ENCODE results near the gene MKRN2. TPM values are rescaled to one million over a fixed set of nuclear protein-coding genes. Genes with fewer than 3 reads are reported as not detected.

Gene MKRN2
- total and polyA plus RNA-seq, 8 donors = 13.3 to 39.1 (median 17.9) TPM

DNA sequence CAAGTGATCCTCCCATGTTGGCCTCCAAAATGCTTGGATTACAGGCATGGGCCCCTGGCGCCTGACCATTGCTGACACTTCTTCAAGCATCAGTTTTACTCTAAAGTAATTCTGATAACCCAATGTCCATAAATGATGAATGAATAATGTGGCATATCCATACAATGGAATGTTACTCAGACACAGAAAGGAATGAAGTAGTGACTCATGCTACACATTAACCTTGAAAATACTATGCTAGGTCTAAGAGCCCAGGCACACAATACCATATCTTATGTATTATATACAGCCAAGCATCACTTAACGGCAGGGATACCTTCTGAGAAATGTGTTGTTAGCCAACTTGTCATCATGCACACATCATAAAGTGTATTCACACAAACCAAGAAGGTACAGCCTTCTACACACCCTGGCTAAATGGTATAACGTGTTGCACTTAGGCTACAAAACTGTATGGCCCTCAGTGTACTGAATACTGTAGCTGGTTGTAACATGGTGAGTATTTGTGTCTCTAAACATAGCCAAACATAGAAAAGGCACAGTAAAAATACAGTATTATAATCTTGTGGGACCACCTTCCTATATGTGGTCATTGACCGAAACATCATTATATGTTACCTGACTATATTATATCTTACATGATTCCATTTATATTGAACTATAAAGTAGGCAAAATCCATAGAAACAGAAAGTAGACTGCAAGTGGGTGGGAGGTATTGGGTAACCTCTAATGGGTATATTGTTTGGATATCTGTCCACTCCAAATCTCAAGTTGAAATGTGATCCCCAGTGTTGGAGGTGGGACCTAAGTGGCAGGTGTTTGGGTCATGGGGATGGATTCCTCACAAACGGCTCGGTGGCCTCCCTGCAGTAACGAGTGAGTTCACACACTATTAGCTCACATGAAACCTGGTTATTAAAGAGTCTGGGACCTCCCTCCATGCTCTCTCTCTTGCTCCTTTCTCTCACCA lies 31.4 kb downstream of the MKRN2 start:
- Histone ChIP-seq H3K36me3 (peaks cover 60 to 100% (median 99%) of the 10 kb centered on the region in 4 donors), H3K27ac (no peak overlapping the region), H3K9me3 (no peaks in the 10 kb centered on the region), H3K4me1 (peaks cover 0 to 5% (median 4%) of the 10 kb centered on the region in 4 donors), H3K27me3 (no peaks in the 10 kb centered on the region), H3K4me3 (no peak overlapping the region)
- intact Hi-C loops (cut with DNase I; ENCODE audit: low total_unique reads) = no loop called here
- 71 to 83% (median 75%) methylated on average over 7 of the region's 7 CpGs for WGBS, 5 donors
- TF ChIP-seq POLR2A (IDR thresholded peaks at IDR 0.05) (no peak), POLR2AphosphoS5 (IDR thresholded peaks at IDR 0.05) (no peak), CTCF (IDR thresholded peaks at IDR 0.05) (no peak), EP300 (IDR thresholded peaks at IDR 0.05) (no peak)
- DNase-seq = no peak

- H3K36me3 ChIP-seq = peaks cover 59 to 100% (median 99%) of the 10 kb centered on the region in 4 donors
- intact Hi-C loops (cut with DNase I; ENCODE audit: low total_unique reads) = no loop called here
- WGBS, 5 donors = 80 to 100% (median 96%) methylated on average over 1 to 4 of the region's 4 CpGs
Measured at GRCh38 chr3:12590096-12590495, 33.2 kb downstream of the MKRN2 start.

DNA sequence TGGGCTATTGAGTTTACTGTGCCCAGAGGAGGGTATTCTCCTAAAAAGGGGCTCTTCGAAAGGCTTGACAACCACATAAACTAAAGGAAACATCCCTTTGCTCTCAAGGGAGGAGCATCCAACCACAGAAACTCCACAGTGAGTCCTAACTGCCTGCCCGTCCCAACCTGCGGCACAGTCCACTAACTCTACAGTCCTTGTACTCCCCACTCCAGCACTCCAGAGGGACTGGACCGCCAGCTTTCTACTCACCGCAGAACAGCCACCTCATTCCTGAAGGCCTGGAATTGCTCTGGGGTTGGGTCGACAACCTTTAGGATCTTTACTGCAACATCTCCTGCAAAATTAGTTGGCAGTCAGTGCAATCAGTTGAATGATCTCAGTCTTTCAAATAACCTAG lies 34.6 kb downstream of the MKRN2 start:
- Histone ChIP-seq H3K27ac (no peak overlapping the region), H3K36me3 (peaks cover 47 to 100% (median 99%) of the 10 kb centered on the region in 4 donors), H3K9me3 (no peaks in the 10 kb centered on the region), H3K4me1 (peaks cover 0 to 4% (median 0%) of the 10 kb centered on the region in 4 donors), H3K4me3 (no peak overlapping the region), H3K27me3 (no peaks in the 10 kb centered on the region)
- WGBS, 5 donors = 96 to 98% (median 97%) methylated on average over 6 of the region's 6 CpGs
- intact Hi-C loops (cut with DNase I; ENCODE audit: low total_unique reads) = no loop called here
- DNase-seq = no peak
- TF ChIP-seq EP300 (IDR thresholded peaks at IDR 0.05) = no peak
- TF ChIP-seq CTCF (IDR thresholded peaks at IDR 0.05) = no peak
- no peak for TF ChIP-seq POLR2A (IDR thresholded peaks at IDR 0.05)
- no peak for TF ChIP-seq POLR2AphosphoS5 (IDR thresholded peaks at IDR 0.05)

More at GRCh38 chr3:12590096-12590495, 33.2 kb downstream of the MKRN2 start:
- no peak for TF ChIP-seq CTCF (IDR thresholded peaks at IDR 0.05)
- no peak for TF ChIP-seq POLR2AphosphoS5 (IDR thresholded peaks at IDR 0.05)
- Histone ChIP-seq H3K4me1 (peaks cover 0 to 4% (median 0%) of the 10 kb centered on the region in 4 donors), H3K9me3 (no peaks in the 10 kb centered on the region), H3K27me3 (no peaks in the 10 kb centered on the region), H3K4me3 (no peak overlapping the region), H3K27ac (no peak overlapping the region)
- DNase-seq = no peak

- no peak overlapping the region for H3K4me3 ChIP-seq
- peaks cover 0 to 4% (median 0%) of the 10 kb centered on the region in 4 donors for H3K4me1 ChIP-seq
- WGBS, 5 donors = 72 to 88% (median 79%) methylated on average over 4 of the region's 4 CpGs
- no peak for DNase-seq
- TF ChIP-seq POLR2AphosphoS5 (IDR thresholded peaks at IDR 0.05) (no peak), EP300 (IDR thresholded peaks at IDR 0.05) (no peak), CTCF (IDR thresholded peaks at IDR 0.05) (no peak), POLR2A (IDR thresholded peaks at IDR 0.05) (no peak)
- intact Hi-C loops (cut with DNase I; ENCODE audit: low total_unique reads) = no loop called here
- peaks cover 49 to 100% (median 99%) of the 10 kb centered on the region in 4 donors for H3K36me3 ChIP-seq
- no peaks in the 10 kb centered on the region for H3K9me3 ChIP-seq
- no peaks in the 10 kb centered on the region for H3K27me3 ChIP-seq
- H3K27ac ChIP-seq = no peak overlapping the region
Measured at GRCh38 chr3:12591997-12592715, 35.3 kb downstream of the MKRN2 start.
